ENCODE results near the gene ARF1. TPM values are rescaled to one million over a fixed set of nuclear protein-coding genes. Genes with fewer than 3 reads are reported as not detected.

The ARF1 gene
- total and polyA plus RNA-seq, 2 donors (not counting 1 experiment from before 2014, with no cell fraction given) = 193 to 389 TPM

DNA sequence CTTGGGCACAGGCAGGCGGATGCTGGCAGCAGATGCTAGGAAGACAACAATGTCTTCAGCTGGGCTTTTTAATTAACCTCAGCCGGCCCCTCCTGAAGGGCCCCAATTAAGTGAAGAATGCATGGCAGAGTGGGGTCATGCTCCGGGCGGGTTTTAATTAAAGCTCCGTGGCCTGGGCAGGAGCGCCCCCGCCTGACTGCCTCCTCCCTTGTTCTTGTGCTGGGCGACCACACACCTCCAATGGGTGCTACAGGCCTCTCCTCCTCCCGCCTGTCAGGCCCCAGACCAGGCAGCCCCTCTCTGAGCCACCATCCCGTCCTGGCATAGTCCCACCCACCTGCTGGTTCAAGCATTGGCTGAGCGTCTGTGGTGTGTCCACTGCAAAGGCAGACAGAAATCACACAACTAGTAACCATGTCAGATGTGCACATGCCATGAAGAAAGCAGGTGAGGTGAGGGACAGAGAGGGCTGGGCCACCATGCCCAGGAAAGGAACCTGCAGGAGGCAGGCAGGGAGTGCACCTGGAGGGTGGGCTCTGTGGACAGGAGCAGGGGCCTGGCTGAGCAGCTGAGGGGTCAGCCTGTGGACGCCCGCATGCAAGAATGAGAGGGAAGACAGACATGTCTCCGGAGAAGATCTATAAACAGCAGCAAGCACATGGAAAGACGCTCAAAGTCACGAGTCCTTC is 8.5 kb upstream of the ARF1 start:
- Mint-ChIP-seq H3K9me3 (ENCODE audit: insufficient read depth) (no peaks in the 10 kb centered on the region), H3K4me3 (no peak overlapping the region), H3K4me1 (peaks cover 5% of the 10 kb centered on the region), H3K27me3 (no peaks in the 10 kb centered on the region), H3K27ac (no peak overlapping the region)
- WGBS (ENCODE audit: insufficient coverage) = 52% methylated on average over 12 of the region's 16 CpGs
- H3K9ac ChIP-seq (ENCODE audit: low read length) = no peak overlapping the region
- CTCF ChIA-PET = no interaction called here
- peaks cover 12% of the 10 kb centered on the region for H4K20me1 ChIP-seq (ENCODE audit: control insufficient read depth, insufficient read depth, low read length, poor library complexity, severe bottlenecking)
- no peaks in the 10 kb centered on the region for H3K36me3 ChIP-seq (replicated peaks in 1 of 2; ENCODE audit: control extremely low read depth in 1 of 2, control insufficient read depth in 1 of 2, extremely low read depth in 1 of 2, insufficient read depth in 2 of 2, low read length in 1 of 2)
- H3K9me3 ChIP-seq (ENCODE audit: control extremely low read depth in 1 of 3, control insufficient read depth in 2 of 3, insufficient read depth in 1 of 3, low read length in 2 of 3) = no peaks in the 10 kb centered on the region
- TF ChIP-seq EZH2 (IDR thresholded peaks at IDR 0.05; ENCODE audit: borderline replicate concordance, insufficient read depth, low read depth, low read length, poor library complexity, severe bottlenecking) = no peak
- DNase-seq (no peak), ATAC-seq (ENCODE audit: low read depth) (no peak)
- POLR2A ChIA-PET = no interaction called here
- no peak overlapping the region for H2AFZ ChIP-seq (ENCODE audit: insufficient read depth, low read depth, low read length, poor library complexity, severe bottlenecking)
- H3K27me3 ChIP-seq (replicated peaks in 1 of 4; ENCODE audit: control extremely low read depth in 1 of 4, control insufficient read depth in 3 of 4, insufficient read depth in 4 of 4, low read length in 3 of 4) = peaks cover 0 to 8% (median 0%) of the 10 kb centered on the region in 4 experiments
- H3K4me2 ChIP-seq (replicated peaks; ENCODE audit: low read depth, low read length, poor library complexity, severe bottlenecking) = no peak overlapping the region
- H3K4me3 ChIP-seq (ENCODE audit: control extremely low read depth in 1 of 5, extremely low read depth in 1 of 5, insufficient read depth in 1 of 5, low read depth in 2 of 5, low read length in 4 of 5) = no peak overlapping the region
- no peak overlapping the region for H3K27ac ChIP-seq (ENCODE audit: low read length in 2 of 2)
- no peaks in the 10 kb centered on the region for H3K79me2 ChIP-seq (ENCODE audit: control insufficient read depth, insufficient read depth, low read length)
- intact Hi-C loops (cut with micrococcal nuclease) = no loop called here
- H3K4me1 ChIP-seq (ENCODE audit: control insufficient read depth in 2 of 2, insufficient read depth in 2 of 2, low read length in 2 of 2) = no peaks in the 10 kb centered on the region

DNA sequence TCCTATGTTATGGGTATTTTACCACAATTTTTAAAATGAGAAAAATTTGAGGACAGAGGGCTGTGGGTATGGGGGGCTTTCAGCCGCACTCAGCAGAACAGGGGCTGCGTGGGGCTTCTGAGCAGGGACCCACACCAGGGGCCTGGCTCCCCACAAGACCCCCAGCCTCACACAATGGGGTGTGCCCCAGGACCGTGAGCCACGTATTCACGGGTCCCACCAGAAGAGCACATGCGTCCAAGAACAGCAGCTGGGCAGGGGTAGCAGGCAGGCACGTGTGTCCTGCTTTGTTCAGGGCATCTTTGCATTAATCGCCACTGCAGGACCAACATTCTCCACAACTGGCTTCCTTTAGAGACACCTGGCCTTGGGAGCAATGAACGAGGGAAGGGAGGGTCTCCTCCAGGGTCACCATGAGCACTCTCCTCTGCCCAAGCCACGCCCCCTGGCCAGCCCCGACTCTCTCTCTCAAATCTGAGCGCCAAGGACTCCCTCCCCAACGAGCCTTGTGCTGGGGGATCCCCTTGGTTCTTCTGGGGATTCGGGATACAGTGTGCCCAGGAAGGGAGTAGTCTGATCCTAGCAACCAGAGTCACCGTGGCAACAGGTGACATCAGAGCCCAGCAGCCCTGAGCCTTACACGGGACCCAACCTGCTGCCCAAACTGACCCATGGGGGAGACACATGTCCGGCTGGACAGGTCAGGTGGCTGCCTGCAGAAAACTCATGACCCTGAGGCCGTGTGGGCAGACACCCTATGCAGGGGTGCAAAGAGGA is 7.4 kb upstream of the ARF1 start:
- no peak for ATAC-seq (ENCODE audit: low read depth)
- Histone ChIP-seq H3K9me3 (ENCODE audit: control extremely low read depth in 1 of 3, control insufficient read depth in 2 of 3, insufficient read depth in 1 of 3, low read length in 2 of 3) (no peaks in the 10 kb centered on the region), H3K36me3 (replicated peaks in 1 of 2; ENCODE audit: control extremely low read depth in 1 of 2, control insufficient read depth in 1 of 2, extremely low read depth in 1 of 2, insufficient read depth in 2 of 2, low read length in 1 of 2) (no peaks in the 10 kb centered on the region), H3K4me2 (replicated peaks; ENCODE audit: low read depth, low read length, poor library complexity, severe bottlenecking) (no peak overlapping the region), H2AFZ (ENCODE audit: insufficient read depth, low read depth, low read length, poor library complexity, severe bottlenecking) (no peak overlapping the region), H3K27ac (ENCODE audit: low read length in 2 of 2) (no peak overlapping the region), H3K4me3 (ENCODE audit: control extremely low read depth in 1 of 5, extremely low read depth in 1 of 5, insufficient read depth in 1 of 5, low read depth in 2 of 5, low read length in 4 of 5) (no peak overlapping the region), H4K20me1 (ENCODE audit: control insufficient read depth, insufficient read depth, low read length, poor library complexity, severe bottlenecking) (peaks cover 12% of the 10 kb centered on the region), H3K27me3 (replicated peaks in 1 of 4; ENCODE audit: control extremely low read depth in 1 of 4, control insufficient read depth in 3 of 4, insufficient read depth in 4 of 4, low read length in 3 of 4) (no peaks in the 10 kb centered on the region), H3K9ac (ENCODE audit: low read length) (no peak overlapping the region), H3K79me2 (ENCODE audit: control insufficient read depth, insufficient read depth, low read length) (peaks cover 8% of the 10 kb centered on the region), H3K4me1 (ENCODE audit: control insufficient read depth in 2 of 2, insufficient read depth in 2 of 2, low read length in 2 of 2) (no peaks in the 10 kb centered on the region)
- Mint-ChIP-seq H3K27me3 (no peaks in the 10 kb centered on the region), H3K4me1 (peaks cover 8% of the 10 kb centered on the region), H3K9me3 (ENCODE audit: insufficient read depth) (no peaks in the 10 kb centered on the region), H3K4me3 (no peak overlapping the region), H3K27ac (no peak overlapping the region)
- intact Hi-C loops (cut with micrococcal nuclease) = no loop called here
- DNase-seq = no peak
- TF ChIP-seq EZH2 (IDR thresholded peaks at IDR 0.05; ENCODE audit: borderline replicate concordance, insufficient read depth, low read depth, low read length, poor library complexity, severe bottlenecking) (no peak), CTCF (IDR thresholded peaks at IDR 0.05) (no peak)
- CTCF ChIA-PET = no interaction called here
- 65% methylated on average over 15 of the region's 18 CpGs for WGBS (ENCODE audit: insufficient coverage)
- POLR2A ChIA-PET = no interaction called here

All from B cell (primary cell).